HepG2 (cell line): ENCODE measurements around the gene BLOC1S4. TPM values are rescaled to one million over a fixed set of nuclear protein-coding genes. Genes with fewer than 3 reads are reported as not detected.
A peak's percentile ranks its signal among the peaks of the same experiment; 100 is the strongest.

Experiments used
- ARID5B ChIP-seq: IDR thresholded peaks from 2 replicates; pipeline ENCODE4 v1.4.0; 2020; ENCODE audit warnings: mild to moderate bottlenecking, missing genetic modification reagents
- GMEB2 ChIP-seq: IDR thresholded peaks from 2 replicates; pipeline ENCODE4 v1.6.1; 2016; ENCODE audit warnings: missing biosample characterization, missing genetic modification reagents, low read depth
- JUND ChIP-seq: sonication (generic); formaldehyde crosslinking; IDR thresholded peaks from 2 replicates; pipeline ENCODE4 v1.8.0; 2022; ENCODE audit warnings: mild to moderate bottlenecking, missing genetic modification reagents
- KDM3A ChIP-seq: IDR thresholded peaks from 2 replicates; pipeline ENCODE4 v1.6.1; 2018; ENCODE audit warnings: low read depth, missing compliant biosample characterization
- MLLT10 ChIP-seq: sonication (generic); formaldehyde crosslinking; IDR thresholded peaks from 2 replicates; pipeline ENCODE4 v1.4.0; 2020; ENCODE audit warnings: missing genetic modification reagents
- NFE2L1 ChIP-seq: sonication (generic); formaldehyde crosslinking; IDR thresholded peaks from 2 replicates; pipeline ENCODE4 v1.4.0; 2020; ENCODE audit warnings: missing genetic modification reagents, mild to moderate bottlenecking, borderline replicate concordance
- NPAS2 ChIP-seq: sonication (generic); formaldehyde crosslinking; IDR thresholded peaks from 2 replicates; pipeline ENCODE4 v1.8.0; 2022; ENCODE audit warnings: mild to moderate bottlenecking, missing genetic modification reagents, borderline replicate concordance
- PHB2 ChIP-seq: fragments of 450-650 bp; IDR thresholded peaks from 2 replicates; pipeline ENCODE4 v1.6.1; 2018; ENCODE audit not compliant: partially characterized antibody
- REXO4 ChIP-seq: sonication (generic); formaldehyde crosslinking; IDR thresholded peaks from 2 replicates; pipeline ENCODE4 v1.8.0; 2022; ENCODE audit warnings: missing genetic modification reagents, mild to moderate bottlenecking, borderline replicate concordance
- STAT6 ChIP-seq: sonication (generic); formaldehyde crosslinking; IDR thresholded peaks from 2 replicates; pipeline ENCODE4 v1.4.0; 2020; ENCODE audit warnings: missing genetic modification reagents, mild to moderate bottlenecking, borderline replicate concordance
- ZHX1 ChIP-seq: sonication (generic); formaldehyde crosslinking; IDR thresholded peaks from 2 replicates; pipeline ENCODE4 v1.8.1; 2022; ENCODE audit warnings: low read depth, mild to moderate bottlenecking, missing genetic modification reagents
- ZNF30 ChIP-seq: sonication (generic); formaldehyde crosslinking; IDR thresholded peaks from 2 replicates; pipeline ENCODE4 v1.5.0; 2020; ENCODE audit warnings: mild to moderate bottlenecking, missing genetic modification reagents
- ZNF34 ChIP-seq: sonication (generic); formaldehyde crosslinking; IDR thresholded peaks from 2 replicates; pipeline ENCODE4 v1.4.0; 2020; ENCODE audit warnings: mild to moderate bottlenecking, missing genetic modification reagents, borderline replicate concordance
- ZNF549 ChIP-seq: sonication (generic); formaldehyde crosslinking; IDR thresholded peaks from 2 replicates; pipeline ENCODE4 v1.5.0; 2020; ENCODE audit warnings: missing genetic modification reagents
- ZNF737 ChIP-seq: sonication (generic); formaldehyde crosslinking; IDR thresholded peaks from 2 replicates; pipeline ENCODE4 v1.5.0; 2020; ENCODE audit warnings: missing genetic modification reagents, mild to moderate bottlenecking, borderline replicate concordance
- ZNF740 ChIP-seq: sonication (generic); formaldehyde crosslinking; IDR thresholded peaks from 2 replicates; pipeline ENCODE4 v1.4.0; 2020; ENCODE audit warnings: missing genetic modification reagents
- ZNF790 ChIP-seq: sonication (generic); formaldehyde crosslinking; IDR thresholded peaks from 2 replicates; pipeline ENCODE4 v1.8.0; 2022; ENCODE audit warnings: missing genetic modification reagents, mild to moderate bottlenecking, borderline replicate concordance
- polyA plus RNA-seq, 8 experiments: library from polyadenylated mRNA; depleted of rRNA in 3 of 8; stranded (reverse) in 7 of 8; unstranded in 1 of 8; fragments of >200 nt; fragmentation: Illumina TruSeq in 4 of 8; extraction: Trizol in 4 of 8; gene quantifications; 2 replicates each; pipeline versions ENCODE4 v1.2.1 to v1.2.3, GENCODE V29; 2011 to 2016; ENCODE audit warnings: low read depth in 4 of 8, missing spikeins in 1 of 8, mixed read lengths in 1 of 8; ENCODE audit not compliant: insufficient read depth in 1 of 8
- total RNA-seq, 5 experiments: library from RNA; depleted of rRNA; stranded (reverse); fragments of >200 nt; fragmentation: Illumina TruSeq; extraction: Trizol; gene quantifications; 2 replicates each; pipeline ENCODE4 v1.2.3, GENCODE V29; 2016; ENCODE audit warnings: low read depth in 1 of 5

BLOC1S4 gene
- total and polyA plus RNA-seq, 2 of the 13 experiments (the other 11 are each of a cell fraction or from before 2014, with no cell fraction given): 15.5 to 20.9 TPM

GRCh38 chr4:6693231-6694176 is 22.5 kb upstream of the BLOC1S4 start, which contains the start of gene S100P (continued):
- no peak for TF ChIP-seq JUND (CRISPR knock-in tag)
- TF ChIP-seq NFE2L1 (CRISPR knock-in tag): no peak
- TF ChIP-seq ZNF549 (CRISPR knock-in tag): no peak
- TF ChIP-seq KDM3A (CRISPR knock-in tag): peak; percentile 13
- no peak; the same call in 1 of the 2 replicates for TF ChIP-seq STAT6 (CRISPR knock-in tag)
- TF ChIP-seq ZNF30 (CRISPR knock-in tag): no peak
- TF ChIP-seq ZNF34 (CRISPR knock-in tag): 0 out of 2 replicates have a peak, but pooled peaks have one; percentile 89
- no peak for TF ChIP-seq REXO4 (CRISPR knock-in tag)
- TF ChIP-seq ZHX1: peak; percentile 64; the same call in 1 of the 2 replicates
- TF ChIP-seq MLLT10 (CRISPR knock-in tag): no peak
- no peak for TF ChIP-seq NPAS2 (CRISPR knock-in tag)
- no peak for TF ChIP-seq ZNF790 (CRISPR knock-in tag)
- no peak for TF ChIP-seq GMEB2 (CRISPR knock-in tag)
- no peak for TF ChIP-seq ZNF737 (CRISPR knock-in tag)
- peak; percentile 82 for TF ChIP-seq ARID5B
- TF ChIP-seq ZNF740 (CRISPR knock-in tag): no peak
- no peak for TF ChIP-seq PHB2
